Mesenteric fat pad (tissue), 1 donor: ENCODE data around the gene LRRC7. TPM values are rescaled to one million over a fixed set of nuclear protein-coding genes. Genes with fewer than 3 reads are reported as not detected.

ENCODE experiments used
- DNase-seq: peaks from one replicate; pipeline ENCODE4 v3.0.0-alpha.2; 2020; ENCODE audit warnings: low spot score
- total RNA-seq: library from RNA; stranded (reverse); fragmentation: NEBNext Ultra II Directional; extraction: Animal tissue kit (Norgen Biotek cat#: 25700); gene quantifications from one replicate; pipeline ENCODE4 v1.2.1, GENCODE V29; 2021
- donor health status: DM: yes; HTN: yes; CAD: no.

Gene LRRC7
- total RNA-seq, 1 donor from 2014 or later: 0.03 TPM

- no peak for DNase-seq
These were observed 19.7 kb downstream of the LRRC7 start for GRCh38 chr1:69587391-69587790.

- no peak for DNase-seq
These were observed 22.1 kb downstream of the LRRC7 start for GRCh38 chr1:69589799-69590198.

GRCh38 chr1:69592341-69592740, 24.6 kb downstream of the LRRC7 start:
- DNase-seq: no peak

- DNase-seq: no peak
These were observed 27.8 kb downstream of the LRRC7 start for GRCh38 chr1:69595486-69595885.

GRCh38 chr1:69611316-69611715, 43.6 kb downstream of the LRRC7 start:
- no peak for DNase-seq

GRCh38 chr1:69613414-69613813, 45.7 kb downstream of the LRRC7 start:
- no peak for DNase-seq

GRCh38 chr1:69638673-69639072, 71.0 kb downstream of the LRRC7 start:
- DNase-seq: no peak

- DNase-seq: no peak
These were observed 71.4 kb downstream of the LRRC7 start for GRCh38 chr1:69639159-69639558.

- DNase-seq: no peak
These were observed 75.5 kb downstream of the LRRC7 start for GRCh38 chr1:69643266-69643665.

GRCh38 chr1:69645477-69645876, 77.8 kb downstream of the LRRC7 start:
- no peak for DNase-seq

GRCh38 chr1:69648486-69648885, 80.8 kb downstream of the LRRC7 start:
- no peak for DNase-seq

- DNase-seq: no peak
These were observed 81.8 kb downstream of the LRRC7 start for GRCh38 chr1:69649383-69649990.

GRCh38 chr1:69650779-69651178, 83.1 kb downstream of the LRRC7 start:
- DNase-seq: no peak

GRCh38 chr1:69651656-69652055, 83.9 kb downstream of the LRRC7 start:
- no peak for DNase-seq

- DNase-seq: no peak
These were observed 90.2 kb downstream of the LRRC7 start for GRCh38 chr1:69657971-69658370.

- no peak for DNase-seq
These were observed 94.0 kb downstream of the LRRC7 start for GRCh38 chr1:69661686-69662085.

GRCh38 chr1:69662321-69662720, 94.6 kb downstream of the LRRC7 start:
- DNase-seq: no peak

- DNase-seq: no peak
These were observed 103.8 kb downstream of the LRRC7 start for GRCh38 chr1:69671363-69672010.

GRCh38 chr1:69673321-69673720, 105.6 kb downstream of the LRRC7 start:
- DNase-seq: no peak

- no peak for DNase-seq
These were observed 112.2 kb downstream of the LRRC7 start for GRCh38 chr1:69679965-69680364.

GRCh38 chr1:69686367-69686984, 118.8 kb downstream of the LRRC7 start:
- no peak for DNase-seq

GRCh38 chr1:69688193-69688592, 120.5 kb downstream of the LRRC7 start:
- no peak for DNase-seq

- DNase-seq: no peak
These were observed 123.5 kb downstream of the LRRC7 start for GRCh38 chr1:69691179-69691578.
